HG03103 (cell line): ENCODE results near the gene KRT72.
"Not testable (repeated sequence)": the region's sequence is repeated elsewhere in the genome, so short reads cannot be mapped to it uniquely, and the experiment has no call there.

ENCODE experiments used
- ATAC-seq: cut with Tn5 transposase; IDR thresholded peaks from one replicate; pipeline ENCODE4 v1.9.1; 2021; ENCODE audit warnings: low read depth; ENCODE audit not compliant: unreplicated experiment

Gene KRT72

DNA sequence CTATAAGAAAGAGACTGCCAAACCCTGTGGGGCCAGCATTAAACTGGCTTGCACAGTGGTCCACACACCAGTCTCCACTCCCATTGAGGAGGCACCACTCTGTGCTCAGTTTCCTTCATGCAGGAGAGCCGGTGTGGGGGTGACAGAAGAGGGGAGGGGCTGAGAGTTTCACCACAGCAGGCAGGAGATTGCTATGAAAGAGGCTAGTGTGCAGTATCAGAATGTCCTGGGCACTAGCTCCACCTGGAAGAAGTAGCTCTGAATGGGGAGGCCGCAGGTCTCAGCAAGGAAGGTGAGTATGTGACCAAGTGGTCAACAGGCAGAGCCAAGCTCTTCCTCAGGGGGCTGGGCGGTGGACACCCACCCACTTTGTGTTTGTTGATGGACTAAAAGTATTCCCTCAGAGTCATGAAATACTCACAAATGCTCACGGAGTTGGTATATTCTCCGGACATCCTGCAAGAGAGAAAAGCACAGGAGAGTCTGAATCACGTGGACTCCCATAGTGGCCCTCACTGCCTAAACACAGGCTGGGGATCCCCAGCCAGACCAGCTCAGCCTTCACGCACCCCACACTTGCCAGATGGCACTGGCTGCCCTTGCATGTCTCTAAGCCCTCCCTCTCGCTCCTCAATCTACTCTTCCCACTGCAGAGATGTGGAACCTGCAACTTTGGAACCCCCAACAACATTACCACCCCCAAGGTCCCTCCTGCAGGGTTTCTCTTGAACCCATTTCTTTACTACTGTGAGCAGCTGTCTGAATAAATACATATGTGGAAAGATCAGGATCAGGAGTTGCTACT, 7.8 kb upstream of the KRT72 start:
- ATAC-seq = no peak

- no peak for ATAC-seq
These were observed 6.9 kb upstream of the KRT72 start for GRCh38 chr12:52608161-52608560.

DNA sequence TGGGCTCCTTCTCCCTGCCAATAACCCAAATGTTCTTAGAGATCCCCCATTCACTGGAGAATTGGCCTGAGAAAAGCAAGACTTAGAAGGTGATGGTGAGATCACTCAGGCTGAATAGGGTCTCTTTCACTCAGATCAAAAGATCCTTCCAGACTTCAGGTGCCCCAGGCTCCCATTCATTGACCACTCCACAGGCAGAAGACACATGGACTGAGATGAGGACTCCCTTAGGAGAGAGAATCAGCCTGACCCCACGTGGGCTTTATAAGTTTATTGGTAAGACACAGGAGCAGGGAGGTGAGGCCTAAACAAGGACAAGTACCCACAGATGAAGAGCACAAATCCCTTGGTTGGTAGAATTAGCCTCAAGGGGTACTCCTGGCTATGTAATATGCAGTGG, 6.1 kb upstream of the KRT72 start:
- no peak for ATAC-seq

DNA sequence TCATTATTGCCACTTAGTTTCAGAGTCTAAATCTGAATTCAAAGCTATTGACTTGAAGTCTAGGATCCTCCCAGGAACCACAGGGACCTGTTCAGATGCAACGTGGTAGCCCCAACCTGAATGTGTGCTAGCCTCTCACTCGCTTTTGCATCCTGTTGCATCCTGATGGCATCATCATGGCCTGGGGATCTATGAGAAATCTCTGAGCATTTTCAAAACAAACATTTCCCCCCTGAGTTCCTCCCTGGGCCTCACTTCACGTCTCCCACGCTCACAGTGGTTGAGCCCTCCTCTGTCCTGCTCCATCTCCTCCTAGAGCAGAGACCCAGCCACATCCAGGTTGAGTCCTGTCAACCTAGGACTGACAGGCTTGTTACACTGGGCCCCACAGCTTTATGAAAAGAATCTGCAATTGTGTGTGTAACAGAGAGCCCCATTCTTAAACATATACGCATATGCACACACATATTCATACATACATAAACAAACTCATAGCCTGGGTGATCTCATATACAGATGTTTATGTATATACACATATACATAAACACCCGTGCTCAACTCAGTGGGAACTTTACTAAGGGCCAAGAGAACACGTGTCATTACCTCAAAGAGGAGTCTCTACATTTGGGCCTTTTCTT, 5.4 kb upstream of the KRT72 start:
- no peak for ATAC-seq

DNA sequence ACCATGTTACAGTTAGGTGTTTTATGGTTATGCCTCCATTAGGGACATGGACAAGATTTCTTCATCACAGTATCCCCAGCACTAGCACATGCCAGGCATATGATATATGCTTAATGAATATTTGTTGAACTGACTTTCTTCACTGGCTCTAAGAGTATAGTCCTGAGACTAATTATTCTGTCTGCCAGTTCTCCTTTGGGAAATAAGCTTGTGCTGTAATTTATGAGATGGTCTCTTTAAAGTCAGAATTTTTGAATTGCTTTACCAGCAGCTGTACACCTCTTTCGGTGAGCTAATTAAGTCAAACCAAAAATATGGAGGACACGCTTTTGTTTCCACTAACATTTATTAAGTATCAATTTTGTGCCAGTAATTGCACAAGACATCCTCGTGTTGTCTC, 4.8 kb upstream of the KRT72 start:
- ATAC-seq = no peak

DNA sequence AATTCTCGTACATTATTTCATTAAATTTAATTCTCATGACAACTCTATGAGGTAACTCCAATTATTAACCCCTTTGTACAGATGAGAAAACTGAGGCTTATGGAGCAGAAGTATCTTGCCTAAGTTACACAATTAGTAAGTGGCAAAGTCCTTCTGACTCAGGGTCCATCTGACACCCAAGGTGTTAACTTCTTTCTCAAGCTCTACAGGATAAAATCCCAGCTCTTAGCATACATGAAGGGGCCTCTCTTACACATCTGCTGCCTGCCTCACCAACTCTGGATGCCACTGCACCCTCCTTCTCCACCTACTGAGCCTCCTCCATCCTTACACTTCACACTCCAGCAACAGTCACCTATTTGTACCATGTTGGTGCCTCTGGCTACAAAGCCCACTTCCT, 4.3 kb upstream of the KRT72 start:
- no peak for ATAC-seq

- no peak for ATAC-seq
These were observed 3.6 kb upstream of the KRT72 start for GRCh38 chr12:52604859-52605258.

DNA sequence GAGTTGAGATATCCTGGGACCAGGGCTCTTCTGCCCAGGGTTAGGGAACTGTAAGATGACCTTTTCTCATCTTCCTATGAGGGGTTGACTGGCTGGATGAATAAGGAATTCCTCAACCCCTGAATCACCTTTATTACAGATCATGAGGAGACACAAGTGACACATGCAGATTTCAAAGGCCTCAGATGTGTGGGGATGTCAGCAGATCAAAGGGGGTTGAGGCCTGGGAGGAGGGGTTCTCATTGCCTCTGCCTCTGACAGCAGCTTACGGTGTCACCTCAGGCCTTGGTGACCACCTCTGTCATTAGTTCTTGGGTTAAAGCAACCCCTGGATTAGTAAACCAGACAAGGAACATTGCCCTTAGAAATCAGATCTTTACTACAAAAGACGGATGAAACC, 2.1 kb upstream of the KRT72 start:
- ATAC-seq = no peak

GRCh38 chr12:52602552-52602951, 1.3 kb upstream of the KRT72 start:
- no peak for ATAC-seq

- ATAC-seq = no peak
These were observed 408 bp upstream of the KRT72 start for GRCh38 chr12:52601671-52602070.

DNA sequence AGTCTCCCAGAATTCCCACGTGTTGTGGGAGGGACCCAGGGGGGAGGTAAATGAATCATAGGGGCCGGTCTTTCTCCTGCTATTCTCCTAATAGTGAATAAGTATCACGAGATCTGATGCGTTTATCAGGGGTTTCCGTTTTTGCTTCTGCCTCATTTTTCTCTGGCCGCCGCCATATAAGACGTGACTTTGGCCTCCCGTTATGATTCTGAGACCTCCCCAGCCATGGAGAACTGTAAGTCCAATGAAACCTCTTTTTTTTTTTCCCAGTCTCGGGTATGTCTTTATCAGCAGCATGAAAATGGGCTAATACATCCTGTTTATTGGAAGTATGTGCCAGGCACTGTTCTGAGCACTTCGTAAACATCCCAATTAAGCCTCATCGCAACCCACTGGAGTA, 788 bp downstream of the KRT72 start:
- no peak for ATAC-seq

DNA sequence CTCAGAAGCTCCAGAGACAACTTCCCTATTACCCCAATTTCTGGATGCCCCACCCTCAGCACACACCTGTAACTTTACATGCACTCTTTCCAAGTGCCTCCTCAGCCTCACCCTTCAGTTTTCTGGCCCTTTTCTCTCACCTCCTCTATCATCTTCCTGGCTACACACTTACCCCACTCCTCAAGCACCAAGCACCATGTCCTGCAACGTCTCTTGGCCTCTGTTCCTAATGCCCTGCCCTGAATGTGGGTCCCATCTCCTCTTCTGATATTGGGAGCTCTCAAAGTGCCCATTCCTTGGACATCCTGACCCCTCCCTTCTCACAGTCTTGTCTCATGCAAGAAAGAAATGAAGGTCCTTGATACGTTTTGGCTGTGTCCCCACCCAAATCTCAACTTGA, 1.2 kb downstream of the KRT72 start:
- no peak for ATAC-seq

GRCh38 chr12:52598966-52599365, 2.3 kb downstream of the KRT72 start:
- no peak for ATAC-seq

DNA sequence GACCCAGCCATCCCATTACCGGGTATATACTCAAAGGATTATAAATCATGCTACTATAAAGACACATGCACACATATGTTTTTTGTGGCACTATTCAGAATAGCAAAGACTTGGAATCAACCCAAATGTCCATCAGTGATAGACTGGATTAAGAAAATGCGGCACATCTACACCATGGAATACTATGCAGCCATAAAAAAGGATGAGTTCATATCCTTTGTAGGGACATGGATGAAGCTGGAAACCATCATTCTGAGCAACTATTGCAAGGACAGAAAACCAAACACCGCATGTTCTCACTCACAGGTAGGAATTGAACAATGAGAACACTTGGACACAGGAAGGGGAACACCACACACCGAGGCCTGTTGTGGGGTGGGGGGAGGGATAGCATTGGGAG, 7.0 kb downstream of the KRT72 start:
- not testable (repeated sequence) for ATAC-seq

DNA sequence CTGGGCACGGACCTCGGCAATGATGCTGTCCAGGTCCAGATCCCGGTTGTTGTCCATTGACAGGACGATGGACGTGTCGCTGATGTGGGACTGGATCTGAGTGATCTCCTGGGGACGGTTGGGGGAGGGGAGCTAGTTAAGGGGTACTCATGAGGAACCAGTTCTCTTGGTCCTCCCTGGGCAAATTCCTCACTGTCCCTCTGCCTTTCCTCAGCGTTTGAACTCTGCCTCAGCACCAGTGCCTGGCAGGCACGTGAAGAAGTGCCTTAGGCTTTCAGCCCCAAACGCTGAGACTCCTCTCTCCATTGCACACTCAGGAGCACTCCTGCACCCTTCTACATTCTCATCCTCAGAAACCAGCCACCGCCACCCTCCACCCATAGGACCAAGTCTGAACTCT, 9.7 kb downstream of the KRT72 start:
- no peak for ATAC-seq

DNA sequence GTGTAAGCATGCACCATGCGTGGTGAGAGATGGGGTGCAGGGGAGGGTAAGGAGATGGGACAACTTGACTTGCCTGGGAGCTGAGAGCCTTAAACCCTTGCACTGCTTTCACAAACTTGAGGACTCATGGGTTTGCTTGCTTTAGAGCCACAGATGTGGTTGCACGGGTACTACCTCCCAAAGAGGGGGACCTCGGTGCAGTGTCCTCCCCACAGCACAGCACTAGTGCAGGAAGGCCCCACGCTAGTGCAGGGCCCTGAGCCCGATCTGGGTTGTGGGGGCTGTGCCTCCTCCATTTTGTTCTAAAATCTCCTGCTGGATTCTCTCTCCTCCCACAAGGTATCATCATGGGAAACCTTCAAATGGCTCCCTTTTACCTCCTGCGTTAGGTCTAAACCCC, 11.2 kb downstream of the KRT72 start:
- ATAC-seq = no peak

DNA sequence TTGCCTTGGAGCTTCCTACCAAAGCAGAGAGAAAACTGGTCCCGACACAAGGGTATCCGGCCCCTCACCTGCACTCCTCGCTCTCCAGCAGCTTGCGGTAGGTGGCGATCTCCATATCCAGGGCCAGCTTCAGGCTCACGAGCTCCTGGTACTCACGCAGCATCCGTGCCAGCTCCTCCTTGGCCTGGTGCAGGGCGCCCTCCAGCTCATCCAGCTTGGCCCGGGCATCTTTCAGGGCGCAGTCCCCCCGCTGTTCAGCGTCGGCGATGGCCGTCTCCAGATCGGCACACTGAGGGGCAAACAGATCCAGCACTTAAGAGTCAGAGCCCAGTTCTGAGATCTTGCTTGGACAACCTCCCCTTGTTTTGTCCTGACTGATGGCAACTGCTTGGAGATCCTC, 13.7 kb downstream of the KRT72 start:
- ATAC-seq = no peak

- no peak for ATAC-seq
These were observed 15.3 kb downstream of the KRT72 start for GRCh38 chr12:52585946-52586345.

- no peak for ATAC-seq
These were observed 16.2 kb downstream of the KRT72 start for GRCh38 chr12:52585066-52585465.

GRCh38 chr12:52584156-52584682, 17.0 kb downstream of the KRT72 start:
- ATAC-seq = no peak

- ATAC-seq = no peak
These were observed 18.2 kb downstream of the KRT72 start for GRCh38 chr12:52582971-52583456.

- no peak for ATAC-seq
These were observed 18.8 kb downstream of the KRT72 start for GRCh38 chr12:52582486-52582885.
